ENCODE data around the gene SFXN5. TPM values are rescaled to one million over a fixed set of nuclear protein-coding genes. Genes with fewer than 3 reads are reported as not detected.

SFXN5 gene
- total and polyA plus RNA-seq, 2 donors (not counting 3 experiments of a cell fraction or from before 2014, with no cell fraction given), result 18.7 to 28.6 TPM

GRCh38 chr2:73088211-73088610, 16.7 kb upstream of the SFXN5 start:
- no peaks in the 10 kb centered on the region for H3K9me1 ChIP-seq (replicated peaks; ENCODE audit: control insufficient read depth, extremely low read depth, insufficient read depth, low read length)
- no peaks in the 10 kb centered on the region for H3K9me3 ChIP-seq (replicated peaks; ENCODE audit: control insufficient read depth, insufficient read depth, low read length)
- no peak overlapping the region for H2AFZ ChIP-seq (ENCODE audit: low read depth, low read length)
- no peak for FAIRE-seq
- H3K27me3 ChIP-seq (ENCODE audit: control insufficient read depth in 2 of 2, insufficient read depth in 2 of 2, low read length in 2 of 2), result no peaks in the 10 kb centered on the region
- H3K79me2 ChIP-seq (ENCODE audit: control insufficient read depth, insufficient read depth, low read length), result peaks cover 66% of the 10 kb centered on the region
- H3K4me3 ChIP-seq (replicated peaks in 1 of 3; ENCODE audit: insufficient read depth in 1 of 3, low read depth in 1 of 3, low read length in 3 of 3), result no peak overlapping the region
- dilution Hi-C loops (cut with MboI; ENCODE audit: extremely low pct_ligation_motif_present, low sequenced_read_pairs), result no loop called here
- no peak for DNase-seq (ENCODE audit: low read depth, low spot score)
- TF ChIP-seq EZH2 (IDR thresholded peaks at IDR 0.05; ENCODE audit: borderline replicate concordance, low read depth, low read length, severe bottlenecking), result no peak
- no peak for TF ChIP-seq JUN (IDR thresholded peaks at IDR 0.05; ENCODE audit: borderline replicate concordance, insufficient read depth, insufficient read length, low read depth)
- no peak for TF ChIP-seq POLR2A (IDR thresholded peaks at IDR 0.05; ENCODE audit: low read depth, low read length)
- no peak for TF ChIP-seq FOS (IDR thresholded peaks at IDR 0.05; ENCODE audit: borderline replicate concordance, insufficient read depth, low read length)
- no peak for TF ChIP-seq GATA2 (IDR thresholded peaks at IDR 0.05; ENCODE audit: insufficient read depth, insufficient read length, low read depth, low read length)
- TF ChIP-seq, protein P1, sequence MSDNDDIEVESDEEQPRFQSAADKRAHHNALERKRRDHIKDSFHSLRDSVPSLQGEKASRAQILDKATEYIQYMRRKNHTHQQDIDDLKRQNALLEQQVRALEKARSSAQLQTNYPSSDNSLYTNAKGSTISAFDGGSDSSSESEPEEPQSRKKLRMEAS (IDR thresholded peaks at IDR 0.05; ENCODE audit: insufficient read depth, insufficient read length), result no peak
- TF ChIP-seq POLR2AphosphoS5 (IDR thresholded peaks at IDR 0.05; ENCODE audit: insufficient read depth, low read depth, low read length), result no peak
- no peak for TF ChIP-seq MYC (IDR thresholded peaks at IDR 0.05; ENCODE audit: low read depth, low read length)
- TF ChIP-seq, protein P2, sequence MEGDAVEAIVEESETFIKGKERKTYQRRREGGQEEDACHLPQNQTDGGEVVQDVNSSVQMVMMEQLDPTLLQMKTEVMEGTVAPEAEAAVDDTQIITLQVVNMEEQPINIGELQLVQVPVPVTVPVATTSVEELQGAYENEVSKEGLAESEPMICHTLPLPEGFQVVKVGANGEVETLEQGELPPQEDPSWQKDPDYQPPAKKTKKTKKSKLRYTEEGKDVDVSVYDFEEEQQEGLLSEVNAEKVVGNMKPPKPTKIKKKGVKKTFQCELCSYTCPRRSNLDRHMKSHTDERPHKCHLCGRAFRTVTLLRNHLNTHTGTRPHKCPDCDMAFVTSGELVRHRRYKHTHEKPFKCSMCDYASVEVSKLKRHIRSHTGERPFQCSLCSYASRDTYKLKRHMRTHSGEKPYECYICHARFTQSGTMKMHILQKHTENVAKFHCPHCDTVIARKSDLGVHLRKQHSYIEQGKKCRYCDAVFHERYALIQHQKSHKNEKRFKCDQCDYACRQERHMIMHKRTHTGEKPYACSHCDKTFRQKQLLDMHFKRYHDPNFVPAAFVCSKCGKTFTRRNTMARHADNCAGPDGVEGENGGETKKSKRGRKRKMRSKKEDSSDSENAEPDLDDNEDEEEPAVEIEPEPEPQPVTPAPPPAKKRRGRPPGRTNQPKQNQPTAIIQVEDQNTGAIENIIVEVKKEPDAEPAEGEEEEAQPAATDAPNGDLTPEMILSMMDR (IDR thresholded peaks at IDR 0.05; ENCODE audit: extremely low read depth in 1 of 2, insufficient read depth in 1 of 2, low read depth in 1 of 2, low read length in 2 of 2), result no peak
- no peak overlapping the region for H3K9ac ChIP-seq (replicated peaks; ENCODE audit: extremely low read depth, insufficient read depth, low read length)
- no peak overlapping the region for H3K27ac ChIP-seq (ENCODE audit: insufficient read depth, low read depth, low read length)
- BruUV-seq (replicated peaks), result no TSS peak
- peaks cover 42% of the 10 kb centered on the region for H3K4me1 ChIP-seq (ENCODE audit: control insufficient read depth, extremely low read depth, insufficient read depth, low read length)
- ChIA-PET CTCF (interaction anchor here (1.6 to 7.9 kb wide), 5 partner anchors 24 to 195 kb away, joined by 3 to 208 read pairs (median 58); partner anchors contain the start of gene RAB11FIP5), POLR2A (no interaction called here)
- intact Hi-C loops (cut with micrococcal nuclease), result no loop called here
- no peak overlapping the region for H3K4me2 ChIP-seq (ENCODE audit: insufficient read depth, low read length)
- peaks cover 3 to 27% of the 10 kb centered on the region in 2 experiments for H3K36me3 ChIP-seq (ENCODE audit: control insufficient read depth in 2 of 2, extremely low read depth in 1 of 2, insufficient read depth in 2 of 2, low read length in 2 of 2)
- no peaks in the 10 kb centered on the region for H4K20me1 ChIP-seq (replicated peaks; ENCODE audit: control insufficient read depth, extremely low read depth, insufficient read depth, low read length)
